ENCODE measurements around the gene ADAMTS6.

ADAMTS6 gene

DNA sequence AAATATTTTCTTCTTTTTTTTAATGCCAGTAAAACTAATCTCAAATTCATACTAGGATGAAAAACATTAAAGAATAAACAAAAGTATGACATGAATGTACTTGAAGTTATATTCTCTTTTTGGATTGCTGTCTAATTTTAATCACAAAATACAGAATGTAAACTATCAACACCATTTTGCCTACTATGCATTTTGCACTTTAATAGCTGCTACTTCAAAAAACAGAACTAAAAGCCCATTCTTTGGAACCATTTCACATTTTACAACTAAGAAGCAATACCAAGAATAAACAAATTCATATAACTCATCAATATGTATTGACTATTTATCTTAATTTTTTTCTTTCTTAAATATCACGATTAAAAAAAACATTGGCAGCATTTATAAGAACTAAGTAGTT lies 58.1 kb downstream of the ADAMTS6 start:
- Histone ChIP-seq H2AFZ (ENCODE audit: low read length) (no peak overlapping the region), H3K4me1 (ENCODE audit: control insufficient read depth in 2 of 2, insufficient read depth in 1 of 2, low read depth in 1 of 2, low read length in 2 of 2) (no peaks in the 10 kb centered on the region), H3K18ac (ENCODE audit: low read length) (no peak overlapping the region), H3K9ac (ENCODE audit: low read depth, low read length, poor library complexity) (no peak overlapping the region), H3K36me3 (replicated peaks in 1 of 2; ENCODE audit: control insufficient read depth in 2 of 2, insufficient read depth in 2 of 2, low read length in 2 of 2) (no peaks in the 10 kb centered on the region), H3K79me1 (ENCODE audit: low read depth, low read length) (no peaks in the 10 kb centered on the region), H3K4me3 (ENCODE audit: low read length in 2 of 2) (no peak overlapping the region), H3K14ac (ENCODE audit: low read length) (no peak overlapping the region), H4K91ac (ENCODE audit: low read depth, low read length, poor library complexity) (no peak overlapping the region), H3K27me3 (ENCODE audit: control insufficient read depth in 3 of 3, insufficient read depth in 3 of 3, low read depth in 1 of 3, low read length in 3 of 3) (no peaks in the 10 kb centered on the region), H2BK15ac (ENCODE audit: low read length) (no peak overlapping the region), H3K27ac (replicated peaks; ENCODE audit: low read length) (no peak overlapping the region), H3K9me3 (replicated peaks in 1 of 2; ENCODE audit: control insufficient read depth in 2 of 2, insufficient read depth in 1 of 2, low read depth in 1 of 2, low read length in 2 of 2) (no peaks in the 10 kb centered on the region), H2AK5ac (ENCODE audit: low read depth, low read length) (no peak overlapping the region), H2BK5ac (ENCODE audit: low read length) (no peak overlapping the region), H3K4me2 (ENCODE audit: insufficient read depth, low read length, poor library complexity, severe bottlenecking) (no peak overlapping the region), H2BK120ac (ENCODE audit: low read depth, low read length) (no peak overlapping the region), H3K4ac (ENCODE audit: low read length) (no peak overlapping the region), H3K23ac (ENCODE audit: low read depth, low read length, poor library complexity) (no peak overlapping the region), H2BK12ac (ENCODE audit: low read length) (no peak overlapping the region), H4K8ac (ENCODE audit: low read depth, low read length) (no peak overlapping the region)
- no peak for DNase-seq (ENCODE audit: low spot score)
- WGBS, 2 donors (ENCODE audit: extremely low coverage in 2 of 2, insufficient read length in 2 of 2, insufficient replicate concordance in 1 of 2), result 100% methylated on average over 1 of the region's 1 CpG; no CpG with 5 or more reads in 1 of the 2 donors

DNA sequence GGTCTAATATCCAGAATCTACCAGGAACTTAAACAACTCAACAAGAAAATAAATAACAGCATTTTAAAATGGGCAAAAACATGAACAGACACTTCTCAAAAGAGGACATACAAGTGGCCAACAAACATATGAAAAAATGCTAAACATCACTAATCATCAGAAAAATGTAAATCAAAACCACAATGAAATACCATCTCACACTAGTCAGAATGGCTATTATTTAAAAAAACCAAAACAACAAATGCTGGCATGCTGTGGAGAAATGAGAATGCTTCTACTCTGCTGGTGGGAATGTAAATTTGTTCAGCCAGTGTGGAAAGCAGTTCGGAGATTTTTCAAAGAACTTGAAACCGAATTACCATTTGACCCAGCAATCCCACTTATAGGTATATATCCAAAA lies 63.1 kb downstream of the ADAMTS6 start:
- DNase-seq (ENCODE audit: low spot score), result no peak
- H3K4me1 ChIP-seq (ENCODE audit: control insufficient read depth in 2 of 2, insufficient read depth in 1 of 2, low read depth in 1 of 2, low read length in 2 of 2), result no peaks in the 10 kb centered on the region
- H3K36me3 ChIP-seq (replicated peaks in 1 of 2; ENCODE audit: control insufficient read depth in 2 of 2, insufficient read depth in 2 of 2, low read length in 2 of 2), result peaks cover 0 to 3% of the 10 kb centered on the region in 2 donors
- H2BK15ac ChIP-seq (ENCODE audit: low read length), result no peak overlapping the region
- no peak overlapping the region for H2BK5ac ChIP-seq (ENCODE audit: low read length)
- no peak overlapping the region for H3K9ac ChIP-seq (ENCODE audit: low read depth, low read length, poor library complexity)
- H3K9me3 ChIP-seq (replicated peaks in 1 of 2; ENCODE audit: control insufficient read depth in 2 of 2, insufficient read depth in 1 of 2, low read depth in 1 of 2, low read length in 2 of 2), result no peaks in the 10 kb centered on the region
- no peak overlapping the region for H3K4ac ChIP-seq (ENCODE audit: low read length)
- no peak overlapping the region for H3K4me2 ChIP-seq (ENCODE audit: insufficient read depth, low read length, poor library complexity, severe bottlenecking)
- no peak overlapping the region for H3K18ac ChIP-seq (ENCODE audit: low read length)
- no peaks in the 10 kb centered on the region for H3K27me3 ChIP-seq (ENCODE audit: control insufficient read depth in 3 of 3, insufficient read depth in 3 of 3, low read depth in 1 of 3, low read length in 3 of 3)
- peaks cover 2% of the 10 kb centered on the region for H3K79me1 ChIP-seq (ENCODE audit: low read depth, low read length)
- no peak overlapping the region for H4K91ac ChIP-seq (ENCODE audit: low read depth, low read length, poor library complexity)
- H4K8ac ChIP-seq (ENCODE audit: low read depth, low read length), result no peak overlapping the region
- WGBS, 2 donors (ENCODE audit: extremely low coverage in 2 of 2, insufficient read length in 2 of 2, insufficient replicate concordance in 1 of 2), result no CpG with 5 or more reads among the region's 2 CpGs
- H3K14ac ChIP-seq (ENCODE audit: low read length), result no peak overlapping the region
- no peak overlapping the region for H2AK5ac ChIP-seq (ENCODE audit: low read depth, low read length)
- no peak overlapping the region for H3K27ac ChIP-seq (replicated peaks; ENCODE audit: low read length)
- H3K4me3 ChIP-seq (ENCODE audit: low read length in 2 of 2), result no peak overlapping the region
- H2BK12ac ChIP-seq (ENCODE audit: low read length), result no peak overlapping the region
- no peak overlapping the region for H2BK120ac ChIP-seq (ENCODE audit: low read depth, low read length)
- no peak overlapping the region for H2AFZ ChIP-seq (ENCODE audit: low read length)
- no peak overlapping the region for H3K23ac ChIP-seq (ENCODE audit: low read depth, low read length, poor library complexity)

DNA sequence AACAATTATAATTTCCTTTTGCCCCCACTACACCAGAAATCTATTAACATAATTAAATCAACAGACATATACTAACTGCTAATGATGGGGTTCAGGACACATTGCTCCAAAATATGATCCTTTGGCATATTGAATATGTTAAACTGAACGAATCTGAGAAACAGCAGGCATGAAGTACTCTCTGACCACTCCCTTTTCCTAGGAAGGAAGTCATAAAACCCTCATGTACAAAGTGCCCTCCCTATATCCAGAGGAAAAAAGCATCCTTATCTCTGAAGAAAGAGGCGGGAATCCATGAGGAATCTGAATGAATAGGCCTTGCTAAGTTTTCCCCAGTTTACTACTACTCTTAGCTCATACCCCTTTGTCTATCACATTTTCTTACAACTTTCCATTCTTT lies 67.9 kb downstream of the ADAMTS6 start:
- Histone ChIP-seq H2BK12ac (ENCODE audit: low read length) (no peak overlapping the region), H3K4me1 (ENCODE audit: control insufficient read depth in 2 of 2, insufficient read depth in 1 of 2, low read depth in 1 of 2, low read length in 2 of 2) (no peaks in the 10 kb centered on the region), H4K8ac (ENCODE audit: low read depth, low read length) (no peak overlapping the region), H3K9me3 (replicated peaks in 1 of 2; ENCODE audit: control insufficient read depth in 2 of 2, insufficient read depth in 1 of 2, low read depth in 1 of 2, low read length in 2 of 2) (no peaks in the 10 kb centered on the region), H3K9ac (ENCODE audit: low read depth, low read length, poor library complexity) (no peak overlapping the region), H3K79me1 (ENCODE audit: low read depth, low read length) (peaks cover 2% of the 10 kb centered on the region), H3K36me3 (replicated peaks in 1 of 2; ENCODE audit: control insufficient read depth in 2 of 2, insufficient read depth in 2 of 2, low read length in 2 of 2) (peaks cover 0 to 3% of the 10 kb centered on the region in 2 donors), H3K27me3 (ENCODE audit: control insufficient read depth in 3 of 3, insufficient read depth in 3 of 3, low read depth in 1 of 3, low read length in 3 of 3) (no peaks in the 10 kb centered on the region), H3K23ac (ENCODE audit: low read depth, low read length, poor library complexity) (no peak overlapping the region), H2AFZ (ENCODE audit: low read length) (no peak overlapping the region), H3K4me2 (ENCODE audit: insufficient read depth, low read length, poor library complexity, severe bottlenecking) (no peak overlapping the region), H3K14ac (ENCODE audit: low read length) (no peak overlapping the region), H3K4ac (ENCODE audit: low read length) (no peak overlapping the region), H2BK15ac (ENCODE audit: low read length) (no peak overlapping the region), H3K4me3 (ENCODE audit: low read length in 2 of 2) (no peak overlapping the region), H2AK5ac (ENCODE audit: low read depth, low read length) (no peak overlapping the region), H4K91ac (ENCODE audit: low read depth, low read length, poor library complexity) (no peak overlapping the region), H2BK5ac (ENCODE audit: low read length) (no peak overlapping the region), H3K18ac (ENCODE audit: low read length) (no peak overlapping the region), H2BK120ac (ENCODE audit: low read depth, low read length) (no peak overlapping the region), H3K27ac (replicated peaks; ENCODE audit: low read length) (no peak overlapping the region)
- no peak for DNase-seq (ENCODE audit: low spot score)
- WGBS, 2 donors (ENCODE audit: extremely low coverage in 2 of 2, insufficient read length in 2 of 2, insufficient replicate concordance in 1 of 2), result no CpG with 5 or more reads among the region's 2 CpGs

DNA sequence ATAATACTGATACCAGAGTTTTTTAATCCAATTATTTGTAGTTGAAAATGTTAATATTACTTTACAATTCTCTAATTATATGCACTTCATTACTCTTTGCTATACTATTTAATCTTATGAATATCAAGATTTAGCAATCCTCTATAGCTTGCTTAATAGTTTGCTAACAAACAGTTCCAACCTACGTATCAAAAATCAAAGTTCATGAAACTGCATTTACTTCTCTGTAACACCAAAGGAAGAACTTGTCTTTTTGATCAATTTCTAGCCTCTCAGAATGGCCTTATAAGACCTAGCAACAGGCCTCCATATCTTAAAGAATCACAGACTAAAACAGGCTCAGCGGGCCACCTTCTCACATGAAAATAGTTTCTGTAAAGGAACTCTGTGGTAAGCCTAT lies 68.9 kb downstream of the ADAMTS6 start:
- no CpG with 5 or more reads among the region's 2 CpGs for WGBS, 2 donors (ENCODE audit: extremely low coverage in 2 of 2, insufficient read length in 2 of 2, insufficient replicate concordance in 1 of 2)
- H3K4me2 ChIP-seq (ENCODE audit: insufficient read depth, low read length, poor library complexity, severe bottlenecking), result no peak overlapping the region

More for the DNA sequence above, 68.9 kb downstream of the ADAMTS6 start:
- H2BK120ac ChIP-seq (ENCODE audit: low read depth, low read length), result no peak overlapping the region
- H3K9ac ChIP-seq (ENCODE audit: low read depth, low read length, poor library complexity), result no peak overlapping the region
- H3K27ac ChIP-seq (replicated peaks; ENCODE audit: low read length), result no peak overlapping the region
- H3K4me3 ChIP-seq (ENCODE audit: low read length in 2 of 2), result no peak overlapping the region
- H3K4ac ChIP-seq (ENCODE audit: low read length), result no peak overlapping the region
- H3K18ac ChIP-seq (ENCODE audit: low read length), result no peak overlapping the region
- no peaks in the 10 kb centered on the region for H3K27me3 ChIP-seq (ENCODE audit: control insufficient read depth in 3 of 3, insufficient read depth in 3 of 3, low read depth in 1 of 3, low read length in 3 of 3)
- no peak overlapping the region for H2BK12ac ChIP-seq (ENCODE audit: low read length)
- DNase-seq (ENCODE audit: low spot score), result no peak
- H2BK5ac ChIP-seq (ENCODE audit: low read length), result no peak overlapping the region
- H2AK5ac ChIP-seq (ENCODE audit: low read depth, low read length), result no peak overlapping the region
- H3K9me3 ChIP-seq (replicated peaks in 1 of 2; ENCODE audit: control insufficient read depth in 2 of 2, insufficient read depth in 1 of 2, low read depth in 1 of 2, low read length in 2 of 2), result no peaks in the 10 kb centered on the region
- no peak overlapping the region for H4K8ac ChIP-seq (ENCODE audit: low read depth, low read length)
- H4K91ac ChIP-seq (ENCODE audit: low read depth, low read length, poor library complexity), result no peak overlapping the region
- peaks cover 0 to 3% of the 10 kb centered on the region in 2 donors for H3K36me3 ChIP-seq (replicated peaks in 1 of 2; ENCODE audit: control insufficient read depth in 2 of 2, insufficient read depth in 2 of 2, low read length in 2 of 2)
- H3K23ac ChIP-seq (ENCODE audit: low read depth, low read length, poor library complexity), result no peak overlapping the region
- no peak overlapping the region for H2BK15ac ChIP-seq (ENCODE audit: low read length)
- H3K79me1 ChIP-seq (ENCODE audit: low read depth, low read length), result peaks cover 2% of the 10 kb centered on the region
- H3K14ac ChIP-seq (ENCODE audit: low read length), result no peak overlapping the region
- H3K4me1 ChIP-seq (ENCODE audit: control insufficient read depth in 2 of 2, insufficient read depth in 1 of 2, low read depth in 1 of 2, low read length in 2 of 2), result no peaks in the 10 kb centered on the region
- H2AFZ ChIP-seq (ENCODE audit: low read length), result no peak overlapping the region
